Measurements from ENCODE around the gene RNF220. TPM values are rescaled to one million over a fixed set of nuclear protein-coding genes. Genes with fewer than 3 reads are reported as not detected.

The RNF220 gene
- 10 to 100 TPM; 42.1 to 54.7 (median 51.9) TPM for total RNA-seq (2021; fragmentation: NEBNext Ultra II Directional; extraction: Animal tissue kit (Norgen Biotek cat#: 25700))
- long read RNA-seq, partial matches to known transcripts, result 0 of 1 reads
- long read RNA-seq, other reads (novel, unspliced or antisense), result 1 of 1 reads

GRCh38 chr1:44405031-44405797 is at the start of gene RNF220:
TSS of gene RNF220 (plus strand) at chr1:44405255.
- H3K4me1 Mint-ChIP-seq (ENCODE audit: low read depth), result peaks cover 11% of the 10 kb centered on the region
- H3K27ac Mint-ChIP-seq, result no peak within 1 kb of the TSS
- peaks cover 8% of the 10 kb centered on the region; the same call in 1 of the 2 replicates for H3K9me3 Mint-ChIP-seq
- DNase-seq, result peak; percentile 54
- 0 out of 2 replicates have a peak, but pooled peaks cover 7% of the 10 kb centered on the region for H3K36me3 Mint-ChIP-seq (ENCODE audit: low read depth)
- peak within 1 kb of the TSS; percentile 83 for H3K4me3 Mint-ChIP-seq
- H3K27me3 Mint-ChIP-seq (ENCODE audit: insufficient read depth), result peaks cover 38% of the 10 kb centered on the region
- TF ChIP-seq CTCF (IDR thresholded peaks at IDR 0.05), result no peak

DNA sequence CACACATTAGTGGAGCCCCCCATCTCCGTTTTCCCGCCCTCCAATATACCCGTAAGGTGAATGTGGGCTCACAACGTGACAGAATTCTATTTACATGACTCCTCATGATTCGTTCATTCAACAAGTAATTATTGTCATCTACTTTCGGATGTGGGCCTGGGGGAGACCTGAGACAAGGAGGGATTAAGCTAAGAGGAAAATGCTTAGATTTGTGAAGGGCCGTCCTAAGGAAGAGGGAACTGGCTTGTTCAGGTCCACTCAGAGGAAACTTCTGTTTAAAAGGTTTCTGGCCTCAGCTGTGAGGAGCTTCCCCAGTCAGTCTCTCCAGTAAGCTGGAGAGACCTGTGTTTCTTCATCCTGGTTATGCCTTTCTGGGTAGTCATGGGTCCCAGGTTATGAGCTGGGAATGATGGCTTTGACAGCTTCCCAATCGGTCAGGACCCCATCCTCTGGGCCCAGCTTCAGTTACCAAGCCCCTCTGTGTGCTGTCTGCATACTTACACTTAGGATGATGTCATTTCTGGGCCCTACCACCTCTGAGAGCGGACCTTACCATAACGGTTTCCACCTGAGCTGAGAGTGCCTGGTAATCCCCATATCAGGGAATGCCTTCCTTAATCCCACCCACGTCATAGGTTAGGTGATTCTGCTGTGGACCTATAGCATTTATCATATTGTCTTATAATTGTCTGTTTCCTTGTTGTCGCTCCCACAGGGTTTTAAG is 49.3 kb upstream of the RNF220 start:
- H3K36me3 Mint-ChIP-seq (ENCODE audit: low read depth), result no peaks in the 10 kb centered on the region
- no peak for TF ChIP-seq CTCF (IDR thresholded peaks at IDR 0.05)

DNA sequence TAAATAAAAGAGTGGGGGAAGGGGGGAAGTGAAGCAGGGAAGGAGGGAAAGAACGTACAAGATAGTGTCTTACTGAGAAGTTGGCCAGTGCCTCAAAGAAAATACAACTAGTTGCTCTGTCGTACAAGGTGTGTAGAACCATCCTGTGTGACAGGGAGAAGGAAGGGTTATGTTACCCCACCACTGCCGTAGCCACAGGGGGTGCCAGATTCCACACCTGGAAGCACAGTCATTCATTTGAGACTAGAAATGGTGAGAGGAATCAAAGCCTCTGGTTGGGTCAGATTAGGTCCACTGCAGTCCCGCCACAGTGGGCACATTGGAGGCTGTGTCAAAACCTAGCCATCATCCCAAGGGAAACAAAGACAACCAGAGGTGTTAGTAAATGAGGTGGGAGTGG is 47.3 kb upstream of the RNF220 start:
- H3K36me3 Mint-ChIP-seq (ENCODE audit: low read depth), result no peaks in the 10 kb centered on the region
- no peak overlapping the region for H3K27ac Mint-ChIP-seq
- no peak for TF ChIP-seq CTCF (IDR thresholded peaks at IDR 0.05)
- DNase-seq, result no peak
- no peaks in the 10 kb centered on the region for H3K9me3 Mint-ChIP-seq
- peaks cover 38% of the 10 kb centered on the region for H3K4me1 Mint-ChIP-seq (ENCODE audit: low read depth)
- peaks cover 11% of the 10 kb centered on the region for H3K27me3 Mint-ChIP-seq (ENCODE audit: insufficient read depth)
- no peak overlapping the region for H3K4me3 Mint-ChIP-seq

More for the DNA sequence above, 49.3 kb upstream of the RNF220 start:
- Mint-ChIP-seq H3K27ac (peak overlapping the region; percentile 80), H3K4me1 (ENCODE audit: low read depth) (peaks cover 46% of the 10 kb centered on the region), H3K4me3 (peak overlapping the region; percentile 87), H3K9me3 (no peaks in the 10 kb centered on the region), H3K27me3 (ENCODE audit: insufficient read depth) (peaks cover 5% of the 10 kb centered on the region)
- no peak for DNase-seq

- TF ChIP-seq CTCF (IDR thresholded peaks at IDR 0.05), result no peak
- no peaks in the 10 kb centered on the region for H3K36me3 Mint-ChIP-seq (ENCODE audit: low read depth)
- no peak overlapping the region for H3K4me3 Mint-ChIP-seq
- H3K27ac Mint-ChIP-seq, result no peak overlapping the region
- no peaks in the 10 kb centered on the region for H3K9me3 Mint-ChIP-seq
- DNase-seq, result no peak
- peaks cover 15% of the 10 kb centered on the region for H3K27me3 Mint-ChIP-seq (ENCODE audit: insufficient read depth)
- H3K4me1 Mint-ChIP-seq (ENCODE audit: low read depth), result peaks cover 21% of the 10 kb centered on the region
Measured at GRCh38 chr1:44359234-44359935, 45.7 kb upstream of the RNF220 start.

DNA sequence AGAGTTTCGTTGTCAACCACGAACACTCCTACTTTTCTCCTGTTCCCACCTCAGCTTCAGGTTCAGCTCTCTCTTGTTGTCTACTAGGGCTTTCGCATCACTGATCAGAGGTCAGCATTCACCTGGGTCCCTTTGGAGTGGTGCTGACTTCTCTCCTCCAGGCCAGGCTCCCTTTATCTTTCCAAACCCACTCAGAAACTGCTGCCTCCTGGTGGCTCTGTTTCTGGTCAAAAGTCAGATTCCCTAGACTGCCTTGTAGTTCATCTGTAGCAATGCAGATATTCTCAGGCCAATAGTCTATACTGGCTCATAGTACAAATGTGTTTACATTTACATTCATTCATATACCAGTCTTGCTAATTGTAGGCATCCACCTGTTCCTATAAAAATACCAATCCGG is 43.6 kb upstream of the RNF220 start:
- Mint-ChIP-seq H3K27ac (no peak overlapping the region), H3K36me3 (ENCODE audit: low read depth) (no peaks in the 10 kb centered on the region), H3K27me3 (ENCODE audit: insufficient read depth) (peaks cover 18% of the 10 kb centered on the region), H3K9me3 (no peaks in the 10 kb centered on the region), H3K4me1 (ENCODE audit: low read depth) (peaks cover 8% of the 10 kb centered on the region), H3K4me3 (no peak overlapping the region)
- peak; percentile 29; the same call in 1 of the 2 replicates for TF ChIP-seq CTCF (IDR thresholded peaks at IDR 0.05)
- DNase-seq, result no peak
